Loucy (cell line): ENCODE data around the gene IL20RA.

ENCODE experiments used
- H2AFZ ChIP-seq: fragments of 200-600 bp; sonication (generic); 2 replicates; pipeline ENCODE4 v1.6.0; 2016; ENCODE audit warnings: antibody characterized with exemption, mild to moderate bottlenecking, low read length, moderate library complexity
- H3F3A ChIP-seq: fragments of 200-600 bp; 2 replicates; pipeline ENCODE4 v1.6.0; 2016; ENCODE audit warnings: antibody characterized with exemption, low read depth, mild to moderate bottlenecking
- H3K27me3 ChIP-seq: fragments of 200-600 bp; sonication (generic); 2 replicates; pipeline ENCODE4 v1.6.1; 2014; ENCODE audit warnings: low read length, mild to moderate bottlenecking; ENCODE audit not compliant: insufficient read depth, poor library complexity, severe bottlenecking
- H3K36me3 ChIP-seq: fragments of 200-600 bp; sonication (generic); 2 replicates; pipeline ENCODE4 v1.6.1; 2016; ENCODE audit warnings: low read length; ENCODE audit not compliant: insufficient read depth
- H3K4me1 ChIP-seq: fragments of 200-600 bp; sonication (generic); 2 replicates; pipeline ENCODE4 v1.5.1; 2014; ENCODE audit warnings: low read length, mild to moderate bottlenecking; ENCODE audit not compliant: insufficient read depth, poor library complexity, severe bottlenecking
- H3K4me2 ChIP-seq: fragments of 200-600 bp; sonication (generic); 2 replicates; pipeline ENCODE4 v1.6.0; 2014; ENCODE audit warnings: antibody characterized with exemption, low read length, low read depth, mild to moderate bottlenecking; ENCODE audit not compliant: poor library complexity, severe bottlenecking
- H3K4me3 ChIP-seq: fragments of 200-600 bp; sonication (generic); 2 replicates; pipeline ENCODE4 v1.5.1; 2014; ENCODE audit warnings: low read length, mild to moderate bottlenecking, mixed read lengths; ENCODE audit not compliant: poor library complexity, severe bottlenecking
- H3K79me2 ChIP-seq: fragments of 200-600 bp; sonication (generic); 2 replicates; pipeline ENCODE4 v1.6.1; 2014; ENCODE audit warnings: low read length; ENCODE audit not compliant: insufficient read depth
- H3K9ac ChIP-seq: fragments of 200-600 bp; sonication (generic); 2 replicates; pipeline ENCODE4 v1.6.0; 2014; ENCODE audit warnings: mild to moderate bottlenecking, low read depth, low read length, moderate library complexity; ENCODE audit not compliant: poor library complexity, severe bottlenecking
- H3K9me2 ChIP-seq: fragments of 200-600 bp; sonication (generic); replicated peaks from 2 replicates; pipeline ENCODE4 v1.6.1; 2016; ENCODE audit warnings: low read depth, low read length, mixed read lengths
- H3K9me3 ChIP-seq: fragments of 200-600 bp; sonication (generic); 2 replicates; pipeline ENCODE4 v1.6.1; 2014; ENCODE audit warnings: mild to moderate bottlenecking, antibody characterized with exemption, low read length, low read depth; ENCODE audit not compliant: insufficient read depth
- H4K20me1 ChIP-seq: fragments of 200-600 bp; sonication (generic); 2 replicates; pipeline ENCODE4 v1.6.0; 2014; ENCODE audit warnings: antibody characterized with exemption, low read length, mild to moderate bottlenecking; ENCODE audit not compliant: insufficient read depth, poor library complexity, severe bottlenecking
- CTCF ChIP-seq: fragments of 200-600 bp; sonication (generic); conservative IDR thresholded peaks from 2 replicates; pipeline ENCODE4 v1.5.1; 2014; ENCODE audit warnings: mild to moderate bottlenecking, antibody characterized with exemption, low read length
- EZH2phosphoT487 ChIP-seq: fragments of 200-600 bp; IDR thresholded peaks from 2 replicates; pipeline ENCODE4 v1.6.1; 2018; ENCODE audit warnings: antibody characterized with exemption, mild to moderate bottlenecking, moderate library complexity, borderline replicate concordance

IL20RA gene

GRCh38 chr6:136956590-136957544 lies 87.9 kb downstream of the IL20RA start:
- no peaks in the 10 kb centered on the region for H3K9me3 ChIP-seq
- H3K27me3 ChIP-seq: peaks cover 5% of the 10 kb centered on the region
- H3K4me2 ChIP-seq: no peak overlapping the region
- no peaks in the 10 kb centered on the region for H4K20me1 ChIP-seq
- no peak overlapping the region for H3K4me3 ChIP-seq
- H3F3A ChIP-seq: no peaks in the 10 kb centered on the region
- H3K4me1 ChIP-seq: no peaks in the 10 kb centered on the region
- no peak overlapping the region for H2AFZ ChIP-seq
- no peaks in the 10 kb centered on the region for H3K79me2 ChIP-seq
- no peak overlapping the region for H3K9ac ChIP-seq
- no peaks in the 10 kb centered on the region for H3K9me2 ChIP-seq
- H3K36me3 ChIP-seq: no peaks in the 10 kb centered on the region
- no peak for TF ChIP-seq CTCF

- no peak overlapping the region for H3K4me2 ChIP-seq
Measured at GRCh38 chr6:136955123-136955522, 89.6 kb downstream of the IL20RA start.

GRCh38 chr6:136952714-136953260 lies 92.0 kb downstream of the IL20RA start:
- Histone ChIP-seq H4K20me1 (no peaks in the 10 kb centered on the region), H3K79me2 (no peaks in the 10 kb centered on the region), H3K36me3 (no peaks in the 10 kb centered on the region), H3K9ac (no peak overlapping the region), H3F3A (no peaks in the 10 kb centered on the region), H3K4me1 (no peaks in the 10 kb centered on the region), H2AFZ (no peak overlapping the region), H3K4me3 (no peak overlapping the region), H3K9me2 (no peaks in the 10 kb centered on the region), H3K4me2 (no peak overlapping the region), H3K9me3 (no peaks in the 10 kb centered on the region), H3K27me3 (peaks cover 5% of the 10 kb centered on the region)
- TF ChIP-seq EZH2phosphoT487: no peak
- no peak for TF ChIP-seq CTCF

More at GRCh38 chr6:136955123-136955522, 89.6 kb downstream of the IL20RA start:
- Histone ChIP-seq H3K9me2 (no peaks in the 10 kb centered on the region), H4K20me1 (no peaks in the 10 kb centered on the region), H3K9me3 (no peaks in the 10 kb centered on the region), H3K36me3 (no peaks in the 10 kb centered on the region), H2AFZ (no peak overlapping the region), H3K27me3 (peaks cover 5% of the 10 kb centered on the region), H3K4me3 (no peak overlapping the region), H3K79me2 (no peaks in the 10 kb centered on the region), H3F3A (no peaks in the 10 kb centered on the region), H3K9ac (no peak overlapping the region), H3K4me1 (no peaks in the 10 kb centered on the region)
- no peak for TF ChIP-seq EZH2phosphoT487
- TF ChIP-seq CTCF: no peak
